HG02798 (cell line): ENCODE measurements around the gene FAM107B.
"Not testable (repeated sequence)": the region's sequence is repeated elsewhere in the genome, so short reads cannot be mapped to it uniquely, and the experiment has no call there.

ENCODE experiments used
- ATAC-seq: cut with Tn5 transposase; IDR thresholded peaks from one replicate; pipeline ENCODE4 v1.9.1; 2021; ENCODE audit warnings: mild to moderate bottlenecking; ENCODE audit not compliant: unreplicated experiment, poor library complexity

FAM107B gene

DNA sequence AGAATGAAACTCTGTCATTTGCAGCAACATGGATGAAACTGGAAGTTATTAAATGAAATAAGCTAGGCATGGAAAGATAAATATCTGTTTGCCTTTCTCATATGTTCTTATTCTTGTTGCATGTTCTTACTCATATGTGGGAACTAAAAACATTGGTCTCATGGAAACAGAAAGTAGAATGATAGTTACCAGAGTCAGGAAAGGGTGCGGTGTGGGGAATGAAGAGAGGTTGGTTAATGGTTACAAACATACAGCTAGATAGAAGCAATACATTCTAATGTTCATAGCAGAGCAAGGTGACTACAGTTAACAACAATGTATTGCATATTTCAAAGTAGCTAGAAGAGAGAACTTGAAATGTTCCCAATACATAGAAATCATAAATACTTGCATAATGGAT, 105.1 kb downstream of the FAM107B start:
- no peak for ATAC-seq

DNA sequence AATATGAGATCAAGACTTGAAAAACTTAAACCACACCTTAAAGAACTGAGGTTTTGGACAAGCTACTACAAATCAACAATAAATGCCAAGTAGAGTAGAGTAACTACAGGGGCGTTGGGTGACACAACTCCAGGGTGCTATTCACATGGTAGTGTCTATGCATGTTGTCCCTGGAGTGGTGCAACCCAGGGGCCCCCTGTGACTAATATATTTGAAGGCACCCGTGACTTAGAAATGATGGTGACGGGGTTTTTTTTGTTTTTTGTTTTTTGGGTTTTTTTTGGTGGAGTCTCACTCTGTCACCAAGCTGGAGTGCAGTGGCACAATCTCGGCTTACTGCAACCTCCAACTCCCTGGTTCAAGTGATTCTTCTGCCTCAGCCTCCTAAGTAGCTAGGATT, 106.9 kb downstream of the FAM107B start:
- no peak for ATAC-seq

GRCh38 chr10:14667280-14667679, 107.4 kb downstream of the FAM107B start:
- no peak for ATAC-seq

DNA sequence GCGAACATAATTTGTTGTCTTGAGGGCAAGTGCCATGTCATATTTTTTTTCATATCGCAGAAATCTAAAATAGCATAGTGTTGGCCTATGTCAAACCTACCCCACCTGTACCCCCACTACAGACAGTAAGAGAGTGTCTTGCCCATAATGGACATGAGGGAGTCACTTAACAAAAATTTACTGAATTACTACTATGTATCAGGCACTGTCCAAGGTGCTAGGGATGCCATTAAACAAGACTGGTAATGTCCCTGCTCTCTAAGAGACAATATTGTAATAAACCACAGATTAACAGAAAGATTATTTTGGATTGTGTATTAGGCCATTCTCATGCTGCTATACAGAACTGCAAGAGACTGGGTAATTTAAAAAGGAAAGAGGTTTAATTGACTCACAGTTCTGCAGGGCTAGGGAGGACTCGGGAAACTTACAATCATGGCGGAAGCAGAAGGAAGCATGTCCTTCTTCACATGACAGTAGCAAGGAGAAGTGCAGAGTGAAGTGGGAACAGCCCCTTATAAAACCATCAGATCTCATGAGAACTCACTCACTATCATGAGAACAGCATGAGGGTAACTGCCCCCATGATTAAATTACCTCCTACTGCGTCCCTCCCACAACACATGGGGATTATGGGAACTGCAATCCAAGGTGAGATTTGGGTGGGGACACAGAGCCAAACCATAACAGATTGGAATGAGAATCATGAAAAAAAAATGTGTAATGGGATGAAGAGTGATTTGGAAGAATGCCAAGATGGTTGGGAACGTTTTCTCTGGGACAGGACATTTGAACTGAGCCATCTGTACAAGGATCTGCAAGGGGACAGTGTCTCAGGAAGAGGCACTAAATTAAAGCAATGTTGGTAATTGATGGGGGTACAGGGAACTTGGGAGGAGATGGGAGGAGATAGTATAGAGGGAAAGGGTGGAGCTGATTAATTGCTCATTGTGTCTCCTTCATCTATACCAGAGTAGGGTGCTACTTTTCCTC, 108.5 kb downstream of the FAM107B start:
- ATAC-seq = no peak

GRCh38 chr10:14665304-14665703, 109.4 kb downstream of the FAM107B start:
- ATAC-seq = no peak

DNA sequence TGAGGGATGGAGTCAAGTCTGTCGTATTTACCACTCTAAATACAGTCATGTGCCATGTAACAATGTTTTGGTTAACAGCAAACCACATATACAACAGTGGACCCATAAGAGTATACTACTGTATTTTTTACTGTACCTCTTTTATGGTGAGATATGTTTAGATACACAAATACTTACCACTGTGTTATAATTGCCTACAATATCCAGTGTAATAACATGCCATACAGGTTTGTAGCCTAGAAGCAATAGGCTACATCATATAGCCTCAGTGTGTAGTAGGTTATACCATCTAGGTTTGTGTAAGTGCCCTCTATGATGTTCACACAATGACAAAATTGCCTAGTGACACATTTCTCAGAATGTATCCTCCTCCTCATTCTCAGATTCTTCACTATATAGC, 110.4 kb downstream of the FAM107B start:
- no peak for ATAC-seq

DNA sequence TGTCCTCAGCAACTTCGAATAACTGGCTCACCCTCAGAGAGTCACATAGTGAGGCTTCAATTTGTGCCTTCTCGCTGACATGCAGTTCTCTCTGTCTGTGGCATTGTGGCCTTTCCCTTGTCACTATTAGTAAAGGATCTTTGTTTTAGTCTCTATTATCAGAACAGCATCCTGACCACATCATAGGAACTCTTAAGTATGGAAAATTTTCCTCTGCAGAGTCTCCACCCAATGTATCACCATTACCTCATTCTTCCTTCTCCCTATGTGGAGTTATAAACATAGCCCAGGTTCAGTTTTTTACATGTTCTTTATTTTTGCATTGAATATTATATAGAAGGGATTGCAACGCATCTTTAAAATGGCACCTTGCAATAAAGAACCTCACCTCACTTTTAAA, 112.9 kb downstream of the FAM107B start:
- no peak for ATAC-seq

DNA sequence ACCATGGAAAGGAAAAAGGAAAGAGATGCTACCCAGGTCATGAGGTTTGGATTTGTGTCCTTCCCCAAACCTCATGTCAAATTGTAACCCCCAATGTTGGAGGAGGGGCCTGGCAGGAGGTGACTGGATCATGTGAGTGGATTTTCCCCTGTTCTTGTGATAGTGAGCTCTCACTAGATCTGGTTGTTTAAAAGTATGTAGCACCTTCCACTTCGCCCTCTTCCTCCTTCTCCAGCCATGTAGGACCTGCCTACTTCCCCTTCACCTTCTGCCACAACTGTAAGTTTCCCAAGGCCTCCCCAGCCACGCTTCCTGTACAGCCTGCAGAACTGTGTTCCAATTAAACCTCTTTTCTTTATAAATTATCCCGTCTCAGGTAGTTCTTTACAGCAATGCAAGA, 113.9 kb downstream of the FAM107B start:
- ATAC-seq = no peak

GRCh38 chr10:14659626-14660196, 115.0 kb downstream of the FAM107B start:
- peak; percentile 89 for ATAC-seq

DNA sequence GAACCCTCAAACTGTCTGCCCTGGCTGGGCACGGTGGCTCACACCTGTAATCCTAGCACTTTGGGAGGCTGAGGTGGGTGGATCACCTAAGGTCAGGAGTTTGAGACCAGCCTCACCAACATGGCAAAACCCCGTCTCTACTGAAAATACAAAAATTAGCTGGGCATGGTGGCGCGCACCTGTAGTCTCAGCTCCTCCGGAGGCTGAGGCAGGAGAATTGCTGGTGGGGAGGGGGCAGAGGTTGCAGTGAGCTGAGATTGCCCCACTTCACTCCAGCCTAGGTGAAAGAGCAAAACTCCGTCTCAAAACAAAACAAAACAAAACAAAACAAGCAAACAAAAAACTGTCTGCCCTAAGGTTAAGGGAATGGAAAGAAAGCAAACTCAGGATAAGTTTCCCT, 115.6 kb downstream of the FAM107B start:
- not testable (repeated sequence) for ATAC-seq

DNA sequence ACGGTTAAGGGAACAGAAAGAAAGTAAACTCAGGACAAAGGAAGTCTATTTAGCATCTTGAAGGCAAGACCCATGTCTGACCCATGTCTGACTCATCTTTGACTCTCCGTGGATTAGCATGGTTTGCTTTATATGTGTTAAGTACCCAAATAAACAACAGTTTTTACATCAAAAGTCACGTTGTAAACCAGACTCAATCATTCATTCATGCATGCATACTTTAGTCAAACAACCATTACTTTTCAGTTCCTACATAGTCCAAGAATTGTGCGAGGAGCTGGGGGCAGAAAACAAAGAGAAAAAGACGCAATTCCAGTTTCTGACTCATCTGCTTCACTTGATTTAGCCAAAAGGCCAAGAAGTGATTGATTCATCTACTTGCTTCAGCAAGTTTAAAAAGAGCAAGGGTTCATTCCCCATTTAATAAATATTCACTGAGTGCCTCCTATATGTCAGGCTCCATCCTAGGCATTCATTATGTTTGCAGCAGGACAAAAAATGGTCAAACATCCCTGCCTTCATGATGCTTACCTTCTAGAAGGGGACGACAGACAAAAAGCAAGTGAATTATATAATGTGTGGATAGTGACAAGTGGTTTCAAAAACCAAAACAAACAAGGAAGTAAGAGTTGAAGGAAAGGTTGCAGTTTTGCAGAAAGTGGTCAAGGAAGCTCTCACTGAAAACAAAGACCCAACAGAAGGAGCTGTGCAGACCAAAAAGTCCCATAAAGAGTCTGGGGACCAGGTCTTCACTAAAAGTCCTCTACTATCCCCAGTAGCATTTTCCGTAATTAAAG, 116.2 kb downstream of the FAM107B start:
- no peak for ATAC-seq

GRCh38 chr10:14656052-14656730, 118.5 kb downstream of the FAM107B start:
- no peak for ATAC-seq

DNA sequence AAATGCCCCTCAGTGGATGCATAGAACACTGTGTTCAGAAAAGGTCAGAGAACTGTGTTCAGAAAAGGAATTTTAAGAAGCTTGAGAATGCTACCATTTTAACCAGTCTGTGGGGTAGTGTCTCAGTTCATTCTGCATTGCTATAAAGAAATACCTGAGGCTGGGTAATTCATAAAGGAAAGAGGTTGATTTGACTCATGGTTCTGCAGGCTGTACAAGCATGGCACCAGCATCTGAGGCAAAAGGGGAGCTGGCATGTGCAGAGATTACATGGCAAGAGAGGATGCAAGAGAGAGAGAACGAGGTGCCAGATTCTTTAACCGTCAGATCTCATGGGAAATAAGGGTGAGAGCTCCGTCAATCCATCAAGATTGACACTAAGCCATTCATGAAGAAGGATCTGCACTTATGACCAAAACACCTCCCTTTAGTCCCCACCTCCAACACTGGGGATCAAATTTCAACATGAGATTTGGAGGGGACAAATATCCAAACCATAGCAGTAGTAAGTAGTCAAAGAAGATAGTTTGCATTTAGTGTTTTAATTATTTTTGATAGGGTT, 119.8 kb downstream of the FAM107B start:
- ATAC-seq = no peak

DNA sequence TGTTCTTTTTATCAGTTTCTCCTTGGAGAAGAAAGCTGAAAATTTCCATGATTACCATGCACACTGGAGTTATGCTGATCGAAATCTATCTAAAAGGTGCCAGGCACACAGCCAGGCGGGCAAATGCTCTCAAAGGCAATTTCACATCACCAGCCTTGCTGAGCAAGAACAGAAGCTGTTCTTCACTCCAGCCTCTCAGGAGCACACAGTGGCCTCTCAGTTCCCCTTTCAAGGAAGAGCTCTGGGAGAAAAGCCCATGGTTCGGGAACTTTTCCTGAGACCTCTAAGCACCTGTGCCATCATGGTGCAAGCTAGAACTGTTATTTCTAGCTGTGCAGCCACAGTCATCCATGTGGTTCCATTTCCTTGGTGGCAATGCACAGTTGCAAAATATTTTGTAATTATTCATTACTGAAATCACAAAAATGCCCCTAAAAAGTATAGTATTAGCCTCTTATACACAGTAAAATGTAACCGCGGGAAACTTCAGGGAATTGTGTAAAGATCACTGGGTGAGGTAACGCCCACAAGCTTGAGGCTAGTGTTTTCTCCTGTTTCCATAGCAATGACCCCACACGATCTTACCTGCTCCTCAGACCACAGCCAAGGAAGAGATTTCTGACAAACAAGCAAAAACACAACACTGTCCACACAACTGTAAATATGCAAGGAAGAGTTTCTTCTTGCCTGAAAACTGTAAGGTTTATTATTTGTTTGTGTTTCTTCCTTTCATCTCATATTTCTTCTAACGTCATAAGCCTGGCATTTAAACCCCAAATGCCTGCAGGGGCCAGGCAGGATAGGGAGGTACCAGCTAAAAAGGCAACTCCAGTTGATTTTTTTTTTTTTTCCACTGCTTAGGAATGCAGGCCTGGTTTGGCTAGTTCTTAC, 121.2 kb downstream of the FAM107B start:
- no peak for ATAC-seq

GRCh38 chr10:14652816-14653215, 121.9 kb downstream of the FAM107B start:
- ATAC-seq = no peak

- ATAC-seq = no peak
These were observed 122.6 kb downstream of the FAM107B start for GRCh38 chr10:14652067-14652466.

GRCh38 chr10:14649739-14650138, 125.0 kb downstream of the FAM107B start:
- no peak for ATAC-seq

DNA sequence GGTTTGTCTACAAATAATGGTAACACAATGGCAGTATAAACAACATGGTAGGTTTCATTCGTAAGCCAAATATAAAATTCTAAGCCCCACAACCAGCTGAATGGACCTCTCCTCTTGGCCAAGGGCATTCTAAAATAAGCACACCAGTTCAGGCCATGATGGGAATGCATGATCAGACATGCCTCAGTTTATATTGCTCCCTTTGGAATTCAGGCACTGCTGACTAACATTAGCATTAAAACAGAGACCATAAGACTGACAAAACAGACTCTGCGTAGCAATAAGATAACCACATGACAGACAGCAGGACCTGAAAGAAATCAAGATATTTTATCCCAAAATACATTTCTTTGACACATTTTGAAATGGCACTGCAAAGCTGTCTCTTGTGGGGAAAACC, 125.8 kb downstream of the FAM107B start:
- no peak for ATAC-seq
